Transverse colon (tissue), 3 donors: ENCODE measurements around the gene DENND1B.

Experiments
- EP300 ChIP-seq: sonication (generic); formaldehyde crosslinking; IDR thresholded peaks from one replicate; pipeline ENCODE4 v1.6.1; 2017; ENCODE audit warnings: antibody characterized with exemption, low read depth
- POLR2A ChIP-seq: fragments of 450-650 bp; IDR thresholded peaks from one replicate; pipeline ENCODE4 v1.6.1; 2016; ENCODE audit warnings: antibody characterized with exemption, mild to moderate bottlenecking, moderate library complexity
- TF ChIP-seq, protein P1 (sequence below), 5 experiments: fragments of 200-600 bp in 3 of 5; fragments of 450-650 bp in 2 of 5; sonication (generic) in 3 of 5; IDR thresholded peaks; 1 replicate in 2 of 5; 2 replicates in 3 of 5; pipeline ENCODE4 v1.5.1; 2016 to 2017; ENCODE audit warnings: antibody characterized with exemption in 5 of 5, inconsistent platforms in 3 of 5, mild to moderate bottlenecking in 2 of 5, moderate library complexity in 1 of 5

DNA sequence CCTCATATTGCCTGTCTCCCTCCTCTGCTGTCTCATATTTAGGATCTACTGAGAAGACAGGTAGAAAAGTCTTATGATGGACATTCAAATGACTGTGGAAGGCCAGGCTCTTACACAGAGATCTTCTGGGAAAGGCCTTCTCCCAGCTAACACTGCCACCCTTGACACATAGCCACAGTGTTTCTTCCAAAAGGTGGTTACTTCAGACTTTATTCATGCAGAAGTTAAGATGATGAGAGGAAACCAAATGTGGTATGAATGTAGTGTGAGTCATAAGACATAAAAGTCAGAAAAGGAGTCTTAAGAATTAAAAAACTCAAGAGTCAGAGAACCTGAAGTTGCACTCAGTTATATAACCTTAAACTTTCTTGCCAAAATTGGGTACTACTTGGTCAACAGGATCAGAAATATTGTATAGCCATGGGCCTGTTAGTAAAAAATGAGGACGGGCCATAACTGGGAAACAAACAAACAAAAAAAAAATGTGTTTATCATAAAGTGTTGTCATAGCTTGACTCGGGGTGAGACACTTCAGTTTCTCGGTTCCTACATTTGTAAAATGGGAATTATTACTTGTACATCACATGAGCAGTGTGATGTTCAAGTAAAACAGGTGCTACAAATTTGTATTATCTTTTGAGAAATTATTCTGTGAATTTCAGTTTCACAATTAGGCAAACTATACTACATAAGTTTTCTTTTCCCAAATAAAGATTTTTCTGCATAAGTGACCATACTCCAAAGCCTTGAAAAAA lies 1.2 kb upstream of the DENND1B start:
- TF ChIP-seq, protein P1, sequence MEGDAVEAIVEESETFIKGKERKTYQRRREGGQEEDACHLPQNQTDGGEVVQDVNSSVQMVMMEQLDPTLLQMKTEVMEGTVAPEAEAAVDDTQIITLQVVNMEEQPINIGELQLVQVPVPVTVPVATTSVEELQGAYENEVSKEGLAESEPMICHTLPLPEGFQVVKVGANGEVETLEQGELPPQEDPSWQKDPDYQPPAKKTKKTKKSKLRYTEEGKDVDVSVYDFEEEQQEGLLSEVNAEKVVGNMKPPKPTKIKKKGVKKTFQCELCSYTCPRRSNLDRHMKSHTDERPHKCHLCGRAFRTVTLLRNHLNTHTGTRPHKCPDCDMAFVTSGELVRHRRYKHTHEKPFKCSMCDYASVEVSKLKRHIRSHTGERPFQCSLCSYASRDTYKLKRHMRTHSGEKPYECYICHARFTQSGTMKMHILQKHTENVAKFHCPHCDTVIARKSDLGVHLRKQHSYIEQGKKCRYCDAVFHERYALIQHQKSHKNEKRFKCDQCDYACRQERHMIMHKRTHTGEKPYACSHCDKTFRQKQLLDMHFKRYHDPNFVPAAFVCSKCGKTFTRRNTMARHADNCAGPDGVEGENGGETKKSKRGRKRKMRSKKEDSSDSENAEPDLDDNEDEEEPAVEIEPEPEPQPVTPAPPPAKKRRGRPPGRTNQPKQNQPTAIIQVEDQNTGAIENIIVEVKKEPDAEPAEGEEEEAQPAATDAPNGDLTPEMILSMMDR (IDR thresholded peaks at IDR 0.05), result no peak
- no peak for TF ChIP-seq EP300
- no peak for TF ChIP-seq POLR2A
